Measurements from ENCODE around the gene BMAL1.

GRCh38 chr11:13421561-13421960 lies 144.0 kb downstream of the BMAL1 start:
- TF ChIP-seq EZH2 (IDR thresholded peaks at IDR 0.05; ENCODE audit: borderline replicate concordance, low read depth, low read length, poor library complexity, severe bottlenecking) (no peak), CTCF (conservative IDR thresholded peaks at IDR 0.05; ENCODE audit: low read depth, low read length) (no peak)
